DND-41 (cell line): ENCODE data around the gene SEMA4B.
A peak's percentile ranks its signal among the peaks of the same experiment; 100 is the strongest.

ENCODE experiments used
- ATAC-seq: fragments of 200-7000 bp; cut with Tn5 transposase; 3 replicates; pipeline ENCODE4 v1.9.1; 2021; ENCODE audit warnings: low read depth; ENCODE audit not compliant: insufficient read depth
- DNase-seq: peaks from one replicate; pipeline ENCODE4 v3.0.0-alpha.2; 2020
- H2AFZ ChIP-seq: 2 replicates; pipeline ENCODE4 v1.6.0; 2012; ENCODE audit warnings: low read depth, low read length
- H3K27ac ChIP-seq: 2 replicates; pipeline ENCODE4 v1.5.1; 2012; ENCODE audit warnings: low read length, inconsistent platforms
- H3K27me3 ChIP-seq: fragments of 200-600 bp; sonication (generic); 2 replicates; pipeline ENCODE4 v1.6.0; 2012; ENCODE audit warnings: low read length, mild to moderate bottlenecking, inconsistent platforms; ENCODE audit not compliant: insufficient read depth, poor library complexity
- H3K36me3 ChIP-seq: 2 replicates; pipeline ENCODE4 v1.5.1; 2012; ENCODE audit warnings: low read length, inconsistent platforms; ENCODE audit not compliant: insufficient read depth
- H3K4me1 ChIP-seq: 2 replicates; pipeline ENCODE4 v1.5.1; 2012; ENCODE audit warnings: mild to moderate bottlenecking, low read length; ENCODE audit not compliant: insufficient read depth
- H3K4me2 ChIP-seq: 2 replicates; pipeline ENCODE4 v1.6.0; 2012; ENCODE audit warnings: mild to moderate bottlenecking, moderate library complexity, low read length, inconsistent platforms; ENCODE audit not compliant: insufficient read depth
- H3K4me3 ChIP-seq, 2 experiments: fragments of 200-600 bp in 1 of 2; shearing (Covaris generic) in 1 of 2; 2 replicates each; pipeline ENCODE4 v1.5.1; 2012 to 2016; ENCODE audit warnings: inconsistent platforms in 2 of 2, low read length in 2 of 2, mild to moderate bottlenecking in 2 of 2, low read depth in 1 of 2, moderate library complexity in 1 of 2
- H3K79me2 ChIP-seq: 2 replicates; pipeline ENCODE4 v1.6.0; 2012; ENCODE audit warnings: low read length, inconsistent platforms; ENCODE audit not compliant: insufficient read depth
- H3K9ac ChIP-seq: 2 replicates; pipeline ENCODE4 v1.6.0; 2012; ENCODE audit warnings: low read depth, mild to moderate bottlenecking, inconsistent platforms, low read length, moderate library complexity
- H3K9me3 ChIP-seq: 2 replicates; pipeline ENCODE4 v1.5.1; 2012; ENCODE audit warnings: low read length, moderate library complexity, mild to moderate bottlenecking, inconsistent platforms; ENCODE audit not compliant: insufficient read depth, severe bottlenecking
- H4K20me1 ChIP-seq: 2 replicates; pipeline ENCODE4 v1.6.0; 2012; ENCODE audit warnings: low read length; ENCODE audit not compliant: insufficient read depth
- EZH2 ChIP-seq: IDR thresholded peaks from 3 replicates; pipeline ENCODE4 v1.6.1; 2012; ENCODE audit warnings: borderline replicate concordance, low read depth, mild to moderate bottlenecking, moderate library complexity, low read length, inconsistent platforms; ENCODE audit not compliant: severe bottlenecking
- TF ChIP-seq, protein P1 (sequence below): IDR thresholded peaks from 2 replicates; pipeline ENCODE4 v1.5.1; 2012; ENCODE audit warnings: borderline replicate concordance, low read length, moderate library complexity, mild to moderate bottlenecking; ENCODE audit not compliant: poor library complexity, severe bottlenecking; ENCODE audit errors: extremely low read depth

Gene SEMA4B

DNA sequence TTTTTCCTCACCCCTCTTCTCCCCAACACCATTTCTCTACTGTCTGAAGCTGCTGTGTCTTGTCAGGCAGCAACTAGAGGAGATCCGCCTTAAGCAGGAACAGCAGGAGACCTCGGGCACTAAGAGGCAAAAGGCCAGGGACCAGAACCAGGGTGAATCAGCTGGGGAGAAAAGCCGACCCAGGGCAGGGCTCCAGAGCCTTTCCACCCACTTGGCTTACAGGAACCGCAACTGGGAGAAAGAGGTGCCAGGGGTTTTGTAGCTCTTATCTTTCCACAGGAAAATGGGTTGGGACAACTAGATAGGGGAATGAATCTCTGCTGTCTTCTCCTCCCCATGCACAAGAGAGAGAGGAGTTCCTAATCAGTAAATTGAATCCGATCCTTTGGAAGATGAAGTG is 61.3 kb downstream of the SEMA4B start:
- H3K9ac ChIP-seq: no peak overlapping the region
- DNase-seq (no peak), ATAC-seq (no peak)
- H3K4me1 ChIP-seq: peaks cover 22% of the 10 kb centered on the region
- peaks cover 5% of the 10 kb centered on the region; the same call in 1 of the 2 replicates for H4K20me1 ChIP-seq
- H2AFZ ChIP-seq: no peak overlapping the region
- H3K36me3 ChIP-seq: 0 out of 2 replicates have a peak, but pooled peaks cover 3% of the 10 kb centered on the region
- H3K4me2 ChIP-seq: no peak overlapping the region
- H3K4me3 ChIP-seq: no peak overlapping the region
- no peak for TF ChIP-seq EZH2
- TF ChIP-seq, protein P1, sequence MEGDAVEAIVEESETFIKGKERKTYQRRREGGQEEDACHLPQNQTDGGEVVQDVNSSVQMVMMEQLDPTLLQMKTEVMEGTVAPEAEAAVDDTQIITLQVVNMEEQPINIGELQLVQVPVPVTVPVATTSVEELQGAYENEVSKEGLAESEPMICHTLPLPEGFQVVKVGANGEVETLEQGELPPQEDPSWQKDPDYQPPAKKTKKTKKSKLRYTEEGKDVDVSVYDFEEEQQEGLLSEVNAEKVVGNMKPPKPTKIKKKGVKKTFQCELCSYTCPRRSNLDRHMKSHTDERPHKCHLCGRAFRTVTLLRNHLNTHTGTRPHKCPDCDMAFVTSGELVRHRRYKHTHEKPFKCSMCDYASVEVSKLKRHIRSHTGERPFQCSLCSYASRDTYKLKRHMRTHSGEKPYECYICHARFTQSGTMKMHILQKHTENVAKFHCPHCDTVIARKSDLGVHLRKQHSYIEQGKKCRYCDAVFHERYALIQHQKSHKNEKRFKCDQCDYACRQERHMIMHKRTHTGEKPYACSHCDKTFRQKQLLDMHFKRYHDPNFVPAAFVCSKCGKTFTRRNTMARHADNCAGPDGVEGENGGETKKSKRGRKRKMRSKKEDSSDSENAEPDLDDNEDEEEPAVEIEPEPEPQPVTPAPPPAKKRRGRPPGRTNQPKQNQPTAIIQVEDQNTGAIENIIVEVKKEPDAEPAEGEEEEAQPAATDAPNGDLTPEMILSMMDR: no peak
- peaks cover 32% of the 10 kb centered on the region for H3K79me2 ChIP-seq
- H3K27me3 ChIP-seq: no peaks in the 10 kb centered on the region
- no peaks in the 10 kb centered on the region for H3K9me3 ChIP-seq
- no peak overlapping the region for H3K27ac ChIP-seq

DNA sequence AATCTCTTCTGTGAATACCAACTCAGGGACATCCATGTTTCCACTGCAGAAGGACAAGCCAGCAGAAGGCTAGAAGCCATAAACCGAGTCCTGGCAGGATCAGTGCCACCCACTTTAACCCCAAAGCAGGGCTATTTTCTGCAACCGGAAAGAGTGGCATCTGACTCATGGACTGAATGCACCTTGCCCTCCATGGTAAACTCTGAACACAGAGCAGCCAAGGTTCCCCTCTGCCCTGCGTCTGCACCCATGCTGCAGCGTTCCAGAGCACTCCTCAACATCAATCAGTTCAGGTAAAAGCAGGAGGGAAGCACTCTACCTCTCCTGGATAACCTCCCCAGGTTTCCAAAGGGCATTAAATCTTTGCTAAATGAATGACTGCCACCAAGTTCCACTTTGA is 63.5 kb downstream of the SEMA4B start:
- ATAC-seq (0 out of 3 replicates have a peak, but pooled peaks have one; percentile 11), DNase-seq (peak; percentile 29)
- Histone ChIP-seq H3K27ac (peak overlapping the region; percentile 95), H3K4me2 (peak overlapping the region; percentile 81), H3K36me3 (peaks cover 13% of the 10 kb centered on the region; the same call in 1 of the 2 replicates), H3K79me2 (peaks cover 54% of the 10 kb centered on the region), H4K20me1 (peaks cover 12% of the 10 kb centered on the region; the same call in 1 of the 2 replicates), H3K27me3 (no peaks in the 10 kb centered on the region), H3K4me1 (peaks cover 36% of the 10 kb centered on the region), H3K9ac (peak overlapping the region; percentile 79), H2AFZ (peak overlapping the region; percentile 76), H3K9me3 (no peaks in the 10 kb centered on the region), H3K4me3 (peak overlapping the region; percentile 53 to 78)
- TF ChIP-seq, protein P1: no peak
- TF ChIP-seq EZH2: no peak

DNA sequence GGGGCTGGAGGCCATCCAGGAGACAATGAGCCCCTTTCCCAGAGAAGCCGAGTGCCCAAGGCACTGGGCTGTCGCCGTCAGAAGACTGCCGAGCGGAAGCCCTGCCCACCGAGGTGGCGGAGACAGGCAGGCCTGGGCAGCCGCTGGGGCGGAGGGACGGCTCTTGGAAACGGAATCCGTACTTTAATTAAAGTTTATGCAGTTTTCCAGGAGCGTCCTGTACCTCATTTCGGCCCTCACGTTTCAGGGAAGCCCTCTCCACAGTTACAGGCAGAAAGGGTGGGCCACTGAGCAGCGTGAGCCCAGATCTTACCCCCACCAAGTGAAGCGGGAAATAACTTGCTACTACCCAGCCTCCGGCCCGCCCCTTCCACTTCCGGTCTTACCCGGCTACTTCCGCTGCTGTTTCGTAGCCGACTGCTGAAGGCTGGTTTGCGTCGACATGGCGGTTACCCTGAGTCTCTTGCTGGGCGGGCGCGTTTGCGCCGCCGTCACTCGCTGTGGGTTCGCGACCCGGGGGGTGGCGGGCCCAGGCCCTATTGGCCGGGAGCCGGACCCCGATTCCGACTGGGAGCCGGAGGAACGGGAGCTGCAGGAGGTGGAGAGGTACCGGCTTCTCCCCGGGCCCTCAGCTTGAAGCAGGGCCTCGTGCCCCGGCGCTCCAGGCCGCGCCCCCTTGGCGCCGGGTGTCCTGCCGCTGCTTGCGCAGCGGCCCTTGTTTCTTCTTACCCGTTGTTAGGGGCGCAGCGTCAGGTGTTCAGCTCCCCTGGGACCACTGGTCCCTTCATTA is 64.3 kb downstream of the SEMA4B start, which contains the start of gene NGRN:
NGRN (plus strand) TSS at position 402 of the 790 bp plus-strand sequence; CDS start at position 443, 41 bp downstream.
- H3K36me3 ChIP-seq: peaks cover 21% of the 10 kb centered on the region
- H2AFZ ChIP-seq: peak within 1 kb of the TSS; percentile 76
- H3K4me1 ChIP-seq: peaks cover 37% of the 10 kb centered on the region
- H3K27ac ChIP-seq: peak within 1 kb of the TSS; percentile 95
- peak within 1 kb of the TSS; percentile 81 for H3K4me2 ChIP-seq
- no peak for TF ChIP-seq EZH2
- TF ChIP-seq, protein P1: no peak
- ATAC-seq: peak; percentile 91
- H3K79me2 ChIP-seq: peaks cover 62% of the 10 kb centered on the region
- H4K20me1 ChIP-seq: peaks cover 20% of the 10 kb centered on the region
- H3K9me3 ChIP-seq: no peaks in the 10 kb centered on the region
- H3K27me3 ChIP-seq: no peaks in the 10 kb centered on the region
- peak within 1 kb of the TSS; percentile 79 for H3K9ac ChIP-seq
- DNase-seq: peak; percentile 92
- peak within 1 kb of the TSS; percentile 53 to 78 for H3K4me3 ChIP-seq
